Transverse colon (tissue), 4 donors: Measurements from ENCODE around the gene NPM1.

ENCODE experiments used
- CTCF ChIP-seq, 5 experiments: fragments of 200-600 bp in 3 of 5; fragments of 450-650 bp in 2 of 5; sonication (generic) in 3 of 5; IDR thresholded peaks; 1 replicate in 2 of 5; 2 replicates in 3 of 5; pipeline ENCODE4 v1.5.1; 2016 to 2017; ENCODE audit warnings: antibody characterized with exemption in 5 of 5, inconsistent platforms in 3 of 5, mild to moderate bottlenecking in 2 of 5, moderate library complexity in 1 of 5
- EP300 ChIP-seq: sonication (generic); formaldehyde crosslinking; IDR thresholded peaks from one replicate; pipeline ENCODE4 v1.6.1; 2017; ENCODE audit warnings: antibody characterized with exemption, low read depth
- POLR2A ChIP-seq: fragments of 450-650 bp; IDR thresholded peaks from one replicate; pipeline ENCODE4 v1.6.1; 2016; ENCODE audit warnings: antibody characterized with exemption, mild to moderate bottlenecking, moderate library complexity
- POLR2AphosphoS5 ChIP-seq, 3 donors: sonication (generic); formaldehyde crosslinking; IDR thresholded peaks; one replicate each; pipeline ENCODE4 v1.6.1; 2016; ENCODE audit warnings: antibody characterized with exemption in 3 of 3

GRCh38 chr5:171397599-171397998 lies 9.9 kb downstream of the NPM1 start:
- TF ChIP-seq EP300 (no peak), CTCF (IDR thresholded peaks at IDR 0.05) (no peak), POLR2AphosphoS5 (IDR thresholded peaks at IDR 0.05) (no peak), POLR2A (no peak)
